K562 (cell line): ENCODE measurements around the gene ITGA3. TPM values are rescaled to one million over a fixed set of nuclear protein-coding genes. Genes with fewer than 3 reads are reported as not detected.
A peak's percentile ranks its signal among the peaks of the same experiment; 100 is the strongest.

Experiments
- ATAC-seq: fragments of 200-7000 bp; cut with Tn5 transposase; 3 replicates; pipeline ENCODE4 v1.9.1; 2020; ENCODE audit warnings: moderate library complexity
- BruUV-seq: library from RNA; stranded (reverse); fragments of 400-500 nt; replicated peaks from 2 replicates; lab custom pipeline; 2021; lab: Mats Ljungman, UMichigan
- CTCF ChIA-PET: fragments of 300-600 bp; formaldehyde crosslinking; extraction: SDS; loops from one replicate; lab custom pipeline; 2021; ENCODE audit warnings: low intra/inter-chr PET ratio; lab: Yijun Ruan, JAX
- POLR2A ChIA-PET: fragments of 300-600, 350-650 bp; sonication (Branson Sonifier 250); formaldehyde crosslinking; extraction: SDS; loops from one replicate; lab custom pipeline; 2021; ENCODE audit warnings: antibody characterized with exemption, inconsistent platforms; lab: Yijun Ruan, JAX
- DNase-seq, 4 experiments: peaks; one replicate each; pipeline versions ENCODE4 v3.0.0 to v3.0.0-alpha.2; 2011 to 2018; ENCODE audit warnings: low spot score in 3 of 4, mixed read lengths in 3 of 4; ENCODE audit errors: extremely low read depth in 1 of 4
- FAIRE-seq: peaks from 2 replicates; lab custom pipeline; 2011; peaks lifted over from hg19 to GRCh38; lab: Jason Lieb, UNC
- H2AFZ ChIP-seq: 2 replicates; pipeline ENCODE4 v1.6.0; 2011; ENCODE audit warnings: low read depth, low read length, control low read depth, inconsistent platforms
- H3K27ac ChIP-seq: fragments of 200-600 bp; 3 replicates; pipeline ENCODE4 v1.8.0; 2011; ENCODE audit warnings: low read depth, mild to moderate bottlenecking, control low read depth, inconsistent platforms, low read length, moderate library complexity, mixed read lengths; ENCODE audit errors: extremely low read depth
- H3K27me3 ChIP-seq, 2 experiments: fragments of 300-600 bp in 1 of 2; 2 replicates in 1 of 2; 3 replicates in 1 of 2; pipeline versions ENCODE4 v1.6.0 to v1.8.0; 2011; ENCODE audit warnings: inconsistent platforms in 2 of 2, low read length in 2 of 2, mild to moderate bottlenecking in 1 of 2, mixed read lengths in 1 of 2, moderate library complexity in 1 of 2; ENCODE audit not compliant: control insufficient read depth in 2 of 2, insufficient read depth in 2 of 2
- H3K36me3 ChIP-seq: fragments of 300-600 bp; 3 replicates; pipeline ENCODE4 v1.8.0; 2011; ENCODE audit warnings: mild to moderate bottlenecking, low read length, inconsistent platforms; ENCODE audit not compliant: control insufficient read depth, insufficient read depth
- H3K4me1 ChIP-seq, 2 experiments: fragments of 200-600 bp in 1 of 2; replicated peaks in 1 of 2; 2 replicates in 1 of 2; 3 replicates in 1 of 2; pipeline versions ENCODE4 v1.5.1 to v1.8.0; 2011; ENCODE audit warnings: inconsistent platforms in 2 of 2, low read length in 2 of 2, mild to moderate bottlenecking in 1 of 2, mixed read lengths in 1 of 2, moderate library complexity in 1 of 2; ENCODE audit not compliant: control insufficient read depth in 2 of 2, insufficient read depth in 2 of 2
- H3K4me2 ChIP-seq: 2 replicates; pipeline ENCODE4 v1.6.1; 2011; ENCODE audit warnings: low read length, control low read depth, inconsistent platforms, mixed read lengths; ENCODE audit not compliant: insufficient read depth
- H3K4me3 ChIP-seq: fragments of 200-600 bp; sonication (generic), shearing (Covaris generic); 2 replicates; pipeline ENCODE4 v1.5.1; 2016; ENCODE audit warnings: control low read depth, inconsistent platforms
- H3K79me2 ChIP-seq: fragments of 200-600 bp; 3 replicates; pipeline ENCODE4 v1.8.0; 2011; ENCODE audit warnings: low read length, inconsistent platforms; ENCODE audit not compliant: control insufficient read depth, insufficient read depth
- H3K9ac ChIP-seq, 2 experiments: 2 replicates each; pipeline versions ENCODE4 v1.6.0 to v1.6.1; 2011; ENCODE audit warnings: low read depth in 2 of 2, low read length in 2 of 2, control low read depth in 1 of 2, inconsistent platforms in 1 of 2, mild to moderate bottlenecking in 1 of 2, mixed read lengths in 1 of 2; ENCODE audit not compliant: insufficient read depth in 1 of 2
- H3K9me1 ChIP-seq: one replicate; pipeline ENCODE4 v1.6.0; 2011; ENCODE audit warnings: inconsistent platforms, mild to moderate bottlenecking, low read length, moderate library complexity; ENCODE audit not compliant: control insufficient read depth, insufficient read depth
- H3K9me3 ChIP-seq: replicated peaks from 2 replicates; pipeline ENCODE4 v1.5.1; 2011; ENCODE audit warnings: low read depth, low read length, inconsistent platforms; ENCODE audit not compliant: control insufficient read depth, insufficient read depth
- H4K20me1 ChIP-seq: replicated peaks from 2 replicates; pipeline ENCODE4 v1.6.1; 2011; ENCODE audit warnings: low read length, inconsistent platforms, mixed read lengths; ENCODE audit not compliant: control insufficient read depth, insufficient read depth
- CEBPZ ChIP-seq: fragments of 150-350 bp; IDR thresholded peaks from 2 replicates; pipeline ENCODE4 v1.6.1; 2014; ENCODE audit warnings: low read depth, mild to moderate bottlenecking, low read length, borderline replicate concordance
- CREM ChIP-seq: IDR thresholded peaks from 2 replicates; pipeline ENCODE4 v1.6.1; 2014; ENCODE audit warnings: antibody characterized with exemption, low read depth
- ELF2 ChIP-seq: fragments of 250-450 bp; sonication (Bioruptor Pico); IDR thresholded peaks from 2 replicates; pipeline ENCODE4 v1.5.0; 2021; ENCODE audit warnings: mild to moderate bottlenecking
- FOXM1 ChIP-seq, 2 experiments: fragments of 450-650 bp in 1 of 2; sonication (generic) in 1 of 2; formaldehyde crosslinking in 1 of 2; IDR thresholded peaks; 2 replicates each; pipeline versions ENCODE4 v1.6.1 to v1.9.0; 2017 to 2022; ENCODE audit warnings: low read depth in 2 of 2, mild to moderate bottlenecking in 2 of 2, missing genetic modification reagents in 1 of 2, moderate library complexity in 1 of 2
- GABPA ChIP-seq: fragments of 200-800 bp; sonication (Bioruptor generic); conservative IDR thresholded peaks from 2 replicates; pipeline ENCODE4 v1.6.1; 2016; ENCODE audit warnings: low read depth, missing genetic modification characterization, missing compliant biosample characterization
- GTF2A2 ChIP-seq: IDR thresholded peaks from 2 replicates; pipeline ENCODE4 v1.6.1; 2016; ENCODE audit warnings: mild to moderate bottlenecking, missing genetic modification characterization, missing compliant biosample characterization
- ILF3 ChIP-seq: fragments of 450-650 bp; IDR thresholded peaks from 2 replicates; pipeline ENCODE4 v1.6.1; 2018; ENCODE audit warnings: antibody characterized with exemption, mild to moderate bottlenecking, moderate library complexity, borderline replicate concordance
- KAT7 ChIP-seq: sonication (generic); formaldehyde crosslinking; IDR thresholded peaks from 2 replicates; pipeline ENCODE4 v1.8.0; 2022; ENCODE audit warnings: missing genetic modification reagents, mild to moderate bottlenecking, borderline replicate concordance
- NR3C1 ChIP-seq: sonication (generic); formaldehyde crosslinking; IDR thresholded peaks from 2 replicates; pipeline ENCODE4 v1.8.1; 2022; ENCODE audit warnings: missing genetic modification reagents
- TSHZ1 ChIP-seq: fragments of 250-450 bp; sonication (Bioruptor Pico); IDR thresholded peaks from 2 replicates; pipeline ENCODE4 v1.4.0; 2020; ENCODE audit warnings: mild to moderate bottlenecking, moderate library complexity
- ZEB2 ChIP-seq: fragments of 450-650 bp; IDR thresholded peaks from 2 replicates; pipeline ENCODE4 v1.6.1; 2016
- WGBS: fragments of 100-300 bp; shearing (Covaris generic); methylation state at CpG from one replicate; pipeline ENCODE4 v1.1.6; 2016; ENCODE audit warnings: low coverage, mixed read lengths; ENCODE audit not compliant: insufficient coverage; ENCODE audit errors: missing lambda C conversion rate; 5-methylcytosine and 5-hydroxymethylcytosine counted together
- in situ Hi-C: fragments of 300-500 bp; cut with MboI; formaldehyde crosslinking; loops from 4 replicates; pipeline ENCODE4 v1.15.0; 2018; ENCODE audit warnings: inconsistent platforms, mixed read lengths
- intact Hi-C: fragments of 100-400 bp; cut with micrococcal nuclease; formaldehyde crosslinking; loops from 2 replicates; pipeline ENCODE4 v1.14.2; 2022
- polyA plus RNA-seq, 8 experiments: library from polyadenylated mRNA; depleted of rRNA in 4 of 8; stranded (reverse) in 5 of 8; unstranded in 3 of 8; fragments of >200 nt; fragmentation: Nextera tagmentation in 2 of 8; fragmentation: Illumina TruSeq in 1 of 8; extraction: Ambion mirVana in 2 of 8; extraction: Trizol in 1 of 8; gene quantifications; 2 replicates each; pipeline versions ENCODE4 v1.2.1 to v1.2.3, GENCODE V29; 2011 to 2014; ENCODE audit warnings: inconsistent platforms in 1 of 8, missing spikeins in 1 of 8
- total RNA-seq, 7 experiments: library from RNA; depleted of rRNA in 6 of 7; stranded (reverse); fragments of >200 nt in 6 of 7; fragmentation: Illumina TruSeq in 2 of 7; extraction: Trizol in 2 of 7; gene quantifications; 2 replicates each; pipeline versions ENCODE4 v1.2.1 to v1.2.3, GENCODE V29; 2011 to 2021; ENCODE audit warnings: low replicate concordance in 1 of 7

The ITGA3 gene
- total and polyA plus RNA-seq, 9 of the 15 experiments (the other 6 are each of a cell fraction or from before 2014, with no cell fraction given) = 0.03 to 0.75 (median 0.14) TPM; not detected in 2

- BruUV-seq = no TSS peak
- Histone ChIP-seq H3K4me1 (peaks cover 11 to 15% of the 10 kb centered on the region in 2 experiments), H3K27ac (no peak overlapping the region), H3K79me2 (no peaks in the 10 kb centered on the region), H3K27me3 (peaks cover 16 to 55% of the 10 kb centered on the region in 2 experiments; a peak in 4 of 5 replicates), H3K4me3 (peak overlapping the region; percentile 31), H3K9me3 (no peaks in the 10 kb centered on the region), H3K9me1 (no peaks in the 10 kb centered on the region), H2AFZ (0 out of 2 replicates have a peak overlapping the region, but pooled peaks have one; percentile 17), H4K20me1 (peaks cover 3% of the 10 kb centered on the region; the same call in 1 of the 2 replicates), H3K36me3 (no peaks in the 10 kb centered on the region), H3K9ac (peak overlapping the region in 1 of 2 experiments; percentile 58; a peak in 2 of 4 replicates), H3K4me2 (peak overlapping the region; percentile 38; the same call in 1 of the 2 replicates)
- DNase-seq (peak; percentile 45 to 54 (median 50)), ATAC-seq (peak; percentile 88), FAIRE-seq (no peak)
- ChIA-PET POLR2A (interaction anchor here (0.7 to 1.2 kb wide), 2 partner anchors 22 to 275 kb away, joined by 3 read pairs; no protein-coding TSS in a partner anchor), CTCF (interaction anchor here (0.7 kb wide), 1 partner anchor 29 kb away, joined by 3 read pairs; no protein-coding TSS in a partner anchor)
- intact Hi-C loops (no loop called here), in situ Hi-C loops (no loop called here)
- 4% methylated on average over 44 of the region's 64 CpGs for WGBS
- TF ChIP-seq CEBPZ (no peak), ZEB2 (no peak), GTF2A2 (tag) (no peak), TSHZ1 (no peak), KAT7 (CRISPR knock-in tag) (no peak), ILF3 (no peak), NR3C1 (CRISPR knock-in tag) (no peak), CREM (no peak), GABPA (tag) (no peak), FOXM1 (IDR thresholded peaks at IDR 0.05; ENCODE audit: low read depth) (no peak), FOXM1 (CRISPR knock-in tag; IDR thresholded peaks at IDR 0.05; ENCODE audit: low read depth) (no peak), ELF2 (no peak)
These were observed 479 bp downstream of the ITGA3 start for GRCh38 chr17:50056217-50056960.
